Esophagus muscularis mucosa (tissue), 3 donors: ENCODE measurements around the gene ZNF160.

Experiments used
- POLR2A ChIP-seq: fragments of 450-650 bp; IDR thresholded peaks from one replicate; pipeline ENCODE4 v1.6.1; 2017; ENCODE audit warnings: antibody characterized with exemption, moderate library complexity, mild to moderate bottlenecking, low read depth
- POLR2AphosphoS5 ChIP-seq, 2 donors: sonication (generic); formaldehyde crosslinking; IDR thresholded peaks; one replicate each; pipeline ENCODE4 v1.6.1; 2017; ENCODE audit warnings: antibody characterized with exemption in 2 of 2
- TF ChIP-seq, protein P1 (sequence below), 3 experiments: fragments of 200-600 bp in 2 of 3; fragments of 450-650 bp in 1 of 3; sonication (generic) in 2 of 3; IDR thresholded peaks; one replicate each; pipeline ENCODE4 v1.5.1; 2017 to 2019; ENCODE audit warnings: antibody characterized with exemption in 3 of 3, mild to moderate bottlenecking in 2 of 3, moderate library complexity in 1 of 3

DNA sequence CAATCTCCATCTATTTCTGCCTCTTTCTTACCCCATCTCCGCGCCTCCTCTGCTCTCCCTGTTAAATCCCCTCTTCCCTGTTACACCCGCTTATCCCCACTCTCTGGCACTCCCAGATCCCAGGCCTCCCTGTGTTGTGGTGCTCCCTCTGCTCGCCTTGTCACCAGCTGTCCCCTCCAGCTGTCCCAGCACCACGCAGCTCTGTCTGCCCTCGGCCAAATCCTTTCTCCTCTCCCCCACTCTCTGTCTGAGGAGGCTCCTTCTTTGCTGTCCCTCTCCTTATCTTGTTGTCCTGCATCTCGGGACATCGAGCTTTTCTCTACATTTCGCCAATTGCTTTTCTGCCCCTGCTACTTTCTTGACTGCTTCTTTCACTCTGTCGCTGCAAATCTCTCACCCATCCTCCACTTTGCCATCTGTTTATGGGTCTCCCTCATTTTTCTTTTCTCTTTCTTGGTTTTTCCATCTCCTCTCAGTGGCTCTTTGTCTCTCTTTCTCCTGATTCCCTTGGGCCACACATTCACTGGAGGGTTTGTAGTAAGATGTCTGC is 941 bp downstream of the ZNF160 start:
- TF ChIP-seq, protein P1, sequence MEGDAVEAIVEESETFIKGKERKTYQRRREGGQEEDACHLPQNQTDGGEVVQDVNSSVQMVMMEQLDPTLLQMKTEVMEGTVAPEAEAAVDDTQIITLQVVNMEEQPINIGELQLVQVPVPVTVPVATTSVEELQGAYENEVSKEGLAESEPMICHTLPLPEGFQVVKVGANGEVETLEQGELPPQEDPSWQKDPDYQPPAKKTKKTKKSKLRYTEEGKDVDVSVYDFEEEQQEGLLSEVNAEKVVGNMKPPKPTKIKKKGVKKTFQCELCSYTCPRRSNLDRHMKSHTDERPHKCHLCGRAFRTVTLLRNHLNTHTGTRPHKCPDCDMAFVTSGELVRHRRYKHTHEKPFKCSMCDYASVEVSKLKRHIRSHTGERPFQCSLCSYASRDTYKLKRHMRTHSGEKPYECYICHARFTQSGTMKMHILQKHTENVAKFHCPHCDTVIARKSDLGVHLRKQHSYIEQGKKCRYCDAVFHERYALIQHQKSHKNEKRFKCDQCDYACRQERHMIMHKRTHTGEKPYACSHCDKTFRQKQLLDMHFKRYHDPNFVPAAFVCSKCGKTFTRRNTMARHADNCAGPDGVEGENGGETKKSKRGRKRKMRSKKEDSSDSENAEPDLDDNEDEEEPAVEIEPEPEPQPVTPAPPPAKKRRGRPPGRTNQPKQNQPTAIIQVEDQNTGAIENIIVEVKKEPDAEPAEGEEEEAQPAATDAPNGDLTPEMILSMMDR (IDR thresholded peaks at IDR 0.05), result no peak
- no peak for TF ChIP-seq POLR2A
- TF ChIP-seq POLR2AphosphoS5 (IDR thresholded peaks at IDR 0.05), result no peak
